ENCODE results near the gene ACAD9.
"Not testable (repeated sequence)": the region's sequence is repeated elsewhere in the genome, so short reads cannot be mapped to it uniquely, and the experiment has no call there.

Gene ACAD9

DNA sequence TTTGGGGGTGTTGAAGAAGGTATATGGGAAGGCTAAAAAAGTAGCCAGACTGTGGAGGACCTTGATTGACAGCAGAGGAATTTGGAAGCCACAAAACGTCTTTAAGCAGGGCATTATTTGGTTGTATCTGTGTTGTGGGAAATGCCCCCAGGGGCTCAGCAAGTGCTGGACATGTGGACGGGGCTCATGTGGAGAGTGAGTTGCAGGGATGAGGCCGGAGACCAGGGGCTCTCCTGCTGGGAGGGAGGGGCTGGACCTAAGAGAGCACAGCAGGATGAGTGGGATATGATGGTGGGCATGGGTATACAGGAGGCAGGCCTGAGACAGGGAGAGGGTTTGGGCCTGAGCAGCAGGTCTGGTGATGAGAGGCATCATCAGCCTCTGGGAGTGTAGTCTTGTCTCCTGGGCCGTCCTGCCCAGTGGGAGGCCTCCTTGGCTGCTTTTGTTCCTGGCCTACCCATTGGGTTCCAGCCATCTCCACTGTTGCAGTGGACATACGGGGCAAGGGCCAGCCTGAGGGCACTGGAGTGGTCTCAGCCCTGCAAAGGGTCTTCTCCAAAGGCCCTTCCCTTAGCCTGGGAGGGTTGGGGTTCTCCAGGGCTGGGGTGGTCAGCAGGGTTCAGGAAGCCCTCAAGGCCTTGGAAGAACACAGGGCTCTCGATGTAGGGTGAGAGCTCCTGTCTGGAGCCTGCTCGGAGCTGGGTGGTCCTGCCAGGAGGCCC lies 27.5 kb downstream of the ACAD9 start:
- Histone ChIP-seq H3K36me3 (ENCODE audit: insufficient read depth, low read length) (peaks cover 88% of the 10 kb centered on the region), H3K9me3 (replicated peaks; ENCODE audit: low read length) (no peaks in the 10 kb centered on the region), H3K27me3 (ENCODE audit: control insufficient read depth, insufficient read depth, low read length) (no peaks in the 10 kb centered on the region), H3K4me1 (ENCODE audit: control insufficient read depth, insufficient read depth, low read length) (no peaks in the 10 kb centered on the region), H3K4me2 (ENCODE audit: low read length) (no peak overlapping the region), H3K4me3 (ENCODE audit: low read length) (no peak overlapping the region), H3K9ac (ENCODE audit: low read depth, low read length) (no peak overlapping the region)

DNA sequence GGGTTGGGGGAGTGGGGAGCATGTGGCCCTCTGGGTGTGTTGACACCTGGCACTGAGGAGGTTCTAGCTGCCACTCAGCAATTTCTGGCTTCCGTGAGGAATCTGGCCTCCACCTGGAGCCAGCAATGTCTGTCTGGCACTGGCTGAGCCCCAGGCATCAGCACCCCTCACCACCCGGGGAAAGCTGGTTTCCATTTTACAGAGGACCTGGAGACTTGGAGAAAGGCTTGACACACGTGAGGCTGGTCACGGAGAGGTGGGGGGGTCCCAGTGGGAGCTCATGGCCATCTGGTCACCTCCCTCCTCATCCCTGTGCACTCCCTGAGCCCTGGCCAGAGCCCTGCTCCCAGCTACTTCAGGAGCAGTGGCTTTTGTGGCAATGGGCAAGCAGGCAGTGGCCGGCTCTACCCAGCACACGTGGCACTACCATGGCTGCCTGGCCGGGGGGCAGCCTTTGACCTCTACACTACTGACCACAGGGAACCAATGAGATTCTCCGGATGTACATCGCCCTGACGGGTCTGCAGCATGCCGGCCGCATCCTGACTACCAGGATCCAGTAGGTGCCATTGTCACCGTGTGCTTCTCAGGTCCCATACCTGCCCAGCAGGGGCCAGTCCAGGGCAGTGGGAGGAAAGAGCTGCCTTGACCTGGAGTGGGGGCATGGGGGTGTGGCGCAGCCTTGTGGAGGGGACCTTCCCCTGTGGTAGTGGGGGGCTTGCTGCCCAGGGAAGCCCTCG lies 28.5 kb downstream of the ACAD9 start:
- no peaks in the 10 kb centered on the region for H3K27me3 ChIP-seq (ENCODE audit: control insufficient read depth, insufficient read depth, low read length)
- H3K4me2 ChIP-seq (ENCODE audit: low read length), result no peak overlapping the region
- no peaks in the 10 kb centered on the region for H3K9me3 ChIP-seq (replicated peaks; ENCODE audit: low read length)
- H3K4me1 ChIP-seq (ENCODE audit: control insufficient read depth, insufficient read depth, low read length), result no peaks in the 10 kb centered on the region
- peaks cover 88% of the 10 kb centered on the region for H3K36me3 ChIP-seq (ENCODE audit: insufficient read depth, low read length)
- no peak overlapping the region for H3K4me3 ChIP-seq (ENCODE audit: low read length)
- no peak overlapping the region for H3K9ac ChIP-seq (ENCODE audit: low read depth, low read length)

DNA sequence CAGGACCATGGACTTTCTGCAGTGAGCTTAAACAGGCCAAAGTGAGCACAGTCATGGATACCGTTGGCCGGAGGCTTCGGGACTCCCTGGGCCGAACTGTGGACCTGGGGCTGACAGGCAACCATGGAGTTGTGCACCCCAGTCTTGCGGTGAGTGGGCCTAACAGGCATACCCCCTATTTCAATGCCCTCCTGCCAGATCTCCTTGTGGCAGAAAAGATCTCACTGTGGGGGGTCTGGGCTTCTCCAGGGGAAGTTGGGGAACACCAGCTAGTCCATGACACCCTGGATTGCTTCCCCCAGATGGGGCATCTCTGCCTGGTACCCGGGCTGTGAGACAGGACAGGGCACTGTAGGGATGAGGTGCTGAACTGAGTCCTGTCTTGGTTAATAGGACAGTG lies 29.5 kb downstream of the ACAD9 start:
- Histone ChIP-seq H3K9me3 (replicated peaks; ENCODE audit: low read length) (no peaks in the 10 kb centered on the region), H3K36me3 (ENCODE audit: insufficient read depth, low read length) (peaks cover 89% of the 10 kb centered on the region), H3K27me3 (ENCODE audit: control insufficient read depth, insufficient read depth, low read length) (no peaks in the 10 kb centered on the region), H3K4me3 (ENCODE audit: low read length) (no peak overlapping the region), H3K4me2 (ENCODE audit: low read length) (no peak overlapping the region), H3K4me1 (ENCODE audit: control insufficient read depth, insufficient read depth, low read length) (no peaks in the 10 kb centered on the region), H3K9ac (ENCODE audit: low read depth, low read length) (no peak overlapping the region)

DNA sequence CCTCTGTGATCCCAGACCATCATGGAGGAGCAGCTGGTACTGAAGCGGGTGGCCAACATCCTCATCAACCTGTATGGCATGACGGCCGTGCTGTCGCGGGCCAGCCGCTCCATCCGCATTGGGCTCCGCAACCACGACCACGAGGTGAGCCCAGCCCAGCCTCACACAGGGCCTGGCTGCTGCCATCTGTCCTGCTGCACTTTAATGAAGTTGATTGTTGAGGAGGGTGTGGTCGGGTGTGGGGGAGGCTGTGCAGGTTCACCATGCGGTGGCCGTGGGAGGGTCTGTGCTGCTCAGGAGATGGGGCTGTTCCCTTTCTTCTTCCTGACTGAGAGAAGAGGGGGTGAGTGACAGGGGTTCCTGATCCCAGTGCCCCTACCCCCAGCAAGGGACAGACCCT lies 30.6 kb downstream of the ACAD9 start:
- Histone ChIP-seq H3K9ac (ENCODE audit: low read depth, low read length) (no peak overlapping the region), H3K4me3 (ENCODE audit: low read length) (no peak overlapping the region), H3K27me3 (ENCODE audit: control insufficient read depth, insufficient read depth, low read length) (no peaks in the 10 kb centered on the region), H3K9me3 (replicated peaks; ENCODE audit: low read length) (no peaks in the 10 kb centered on the region), H3K4me1 (ENCODE audit: control insufficient read depth, insufficient read depth, low read length) (no peaks in the 10 kb centered on the region), H3K36me3 (ENCODE audit: insufficient read depth, low read length) (peaks cover 91% of the 10 kb centered on the region), H3K4me2 (ENCODE audit: low read length) (no peak overlapping the region)

DNA sequence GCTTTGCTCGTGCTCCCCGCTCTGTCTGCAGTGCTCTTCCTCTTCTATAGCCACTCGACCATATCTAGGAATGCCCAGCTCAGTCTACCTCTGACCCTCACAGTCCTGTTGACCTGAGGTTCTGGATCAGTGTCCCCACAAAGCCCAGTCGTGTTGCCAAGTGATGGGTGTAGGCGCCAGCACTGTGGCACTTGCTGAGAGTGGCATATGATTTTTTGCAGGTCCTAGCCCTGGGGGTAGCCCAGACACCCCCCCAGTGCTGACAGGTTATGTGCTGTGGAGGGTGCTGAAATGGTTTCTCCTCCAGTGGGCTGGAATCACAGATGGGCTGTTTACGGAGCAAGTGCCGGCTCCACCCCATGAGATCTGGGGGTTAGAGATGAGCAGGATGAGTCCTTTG lies 32.5 kb downstream of the ACAD9 start:
- Histone ChIP-seq H3K4me3 (ENCODE audit: low read length) (no peak overlapping the region), H3K4me2 (ENCODE audit: low read length) (no peak overlapping the region), H3K36me3 (ENCODE audit: insufficient read depth, low read length) (peaks cover 90% of the 10 kb centered on the region), H3K9ac (ENCODE audit: low read depth, low read length) (no peak overlapping the region), H3K27me3 (ENCODE audit: control insufficient read depth, insufficient read depth, low read length) (no peaks in the 10 kb centered on the region), H3K4me1 (ENCODE audit: control insufficient read depth, insufficient read depth, low read length) (no peaks in the 10 kb centered on the region), H3K9me3 (replicated peaks; ENCODE audit: low read length) (no peaks in the 10 kb centered on the region)

DNA sequence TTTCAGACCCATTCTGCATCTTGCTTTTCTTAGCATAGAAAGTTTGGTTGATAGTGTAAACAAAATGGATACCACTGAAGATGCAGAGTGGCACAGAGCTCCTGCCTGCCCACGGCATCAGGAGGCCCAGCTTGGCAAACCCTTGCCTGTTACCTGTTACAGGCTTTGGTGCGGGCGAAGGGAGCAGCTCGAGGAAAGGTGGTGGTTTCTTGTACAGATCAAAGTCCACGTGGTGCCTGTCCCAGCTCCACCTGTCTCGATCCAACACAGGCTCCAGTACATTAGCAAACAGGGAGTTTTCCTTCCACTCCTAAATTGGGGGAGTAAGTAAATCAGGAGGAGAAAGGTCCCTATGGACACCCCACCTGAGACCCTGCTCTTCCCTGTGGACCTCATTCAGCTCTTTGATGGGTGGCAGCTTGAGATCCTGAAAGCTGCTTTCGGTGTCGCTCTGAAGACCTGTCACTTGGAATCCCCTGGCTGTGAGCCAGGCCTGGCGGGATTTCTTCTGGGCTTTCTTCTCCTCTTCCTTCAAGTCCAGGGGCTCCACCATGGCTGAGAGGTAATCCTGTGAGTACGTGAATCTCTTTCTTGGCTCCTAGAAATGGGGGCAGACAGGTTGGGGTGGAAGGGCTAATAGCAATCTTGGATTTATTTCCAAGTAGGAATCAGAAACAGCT lies 35.7 kb downstream of the ACAD9 start:
- H3K27me3 ChIP-seq (ENCODE audit: control insufficient read depth, insufficient read depth, low read length), result no peaks in the 10 kb centered on the region
- no peak overlapping the region for H3K9ac ChIP-seq (ENCODE audit: low read depth, low read length)
- peaks cover 68% of the 10 kb centered on the region for H3K36me3 ChIP-seq (ENCODE audit: insufficient read depth, low read length)
- no peaks in the 10 kb centered on the region for H3K4me1 ChIP-seq (ENCODE audit: control insufficient read depth, insufficient read depth, low read length)
- no peaks in the 10 kb centered on the region for H3K9me3 ChIP-seq (replicated peaks; ENCODE audit: low read length)
- no peak overlapping the region for H3K4me3 ChIP-seq (ENCODE audit: low read length)
- H3K4me2 ChIP-seq (ENCODE audit: low read length), result no peak overlapping the region

DNA sequence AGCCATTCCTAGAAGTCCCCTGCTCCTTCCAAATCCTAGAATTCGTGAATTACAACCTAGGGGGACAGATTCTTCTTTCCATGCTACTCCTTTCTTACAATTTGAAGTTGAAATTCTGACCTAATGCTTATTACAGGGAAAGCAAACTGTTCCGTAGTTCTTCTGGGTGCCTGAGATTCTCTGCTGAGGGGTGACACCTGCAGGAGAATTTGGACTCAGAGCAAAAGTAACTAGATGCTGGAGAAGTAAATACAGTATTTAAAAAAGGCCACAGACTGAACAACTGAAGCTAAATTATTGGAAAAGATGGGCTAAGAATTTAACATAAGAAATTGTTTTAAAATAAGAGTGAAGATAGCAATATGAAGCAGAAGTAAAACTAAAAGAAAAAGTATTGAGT lies 37.9 kb downstream of the ACAD9 start:
- Histone ChIP-seq H3K4me2 (ENCODE audit: low read length) (no peak overlapping the region), H3K4me1 (ENCODE audit: control insufficient read depth, insufficient read depth, low read length) (no peaks in the 10 kb centered on the region), H3K36me3 (ENCODE audit: insufficient read depth, low read length) (peaks cover 54% of the 10 kb centered on the region), H3K9me3 (replicated peaks; ENCODE audit: low read length) (peaks cover 4% of the 10 kb centered on the region), H3K4me3 (ENCODE audit: low read length) (no peak overlapping the region), H3K27me3 (ENCODE audit: control insufficient read depth, insufficient read depth, low read length) (no peaks in the 10 kb centered on the region), H3K9ac (ENCODE audit: low read depth, low read length) (no peak overlapping the region)

DNA sequence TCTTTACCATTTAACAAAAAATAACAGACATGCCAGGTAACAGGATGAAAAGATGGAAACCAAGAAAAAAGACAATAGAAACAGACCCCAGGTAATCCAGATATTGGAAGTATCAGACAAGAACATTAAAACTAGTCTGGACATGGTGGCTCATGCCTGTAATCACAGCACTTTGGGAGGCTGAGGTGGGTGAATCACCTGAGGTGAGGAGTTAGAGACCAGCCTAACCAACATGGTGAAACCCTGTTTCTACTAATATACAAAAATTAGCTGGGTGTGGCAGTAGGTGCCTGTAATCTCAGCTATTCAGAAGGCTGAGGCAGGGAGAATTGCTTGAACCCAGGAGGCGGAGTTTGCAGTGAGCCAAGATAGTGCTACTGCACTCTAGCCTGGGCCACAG lies 40.6 kb downstream of the ACAD9 start:
- Histone ChIP-seq H3K36me3 (ENCODE audit: insufficient read depth, low read length) (peaks cover 28% of the 10 kb centered on the region), H3K4me1 (ENCODE audit: control insufficient read depth, insufficient read depth, low read length) (no peaks in the 10 kb centered on the region), H3K9me3 (replicated peaks; ENCODE audit: low read length) (peaks cover 8% of the 10 kb centered on the region)

DNA sequence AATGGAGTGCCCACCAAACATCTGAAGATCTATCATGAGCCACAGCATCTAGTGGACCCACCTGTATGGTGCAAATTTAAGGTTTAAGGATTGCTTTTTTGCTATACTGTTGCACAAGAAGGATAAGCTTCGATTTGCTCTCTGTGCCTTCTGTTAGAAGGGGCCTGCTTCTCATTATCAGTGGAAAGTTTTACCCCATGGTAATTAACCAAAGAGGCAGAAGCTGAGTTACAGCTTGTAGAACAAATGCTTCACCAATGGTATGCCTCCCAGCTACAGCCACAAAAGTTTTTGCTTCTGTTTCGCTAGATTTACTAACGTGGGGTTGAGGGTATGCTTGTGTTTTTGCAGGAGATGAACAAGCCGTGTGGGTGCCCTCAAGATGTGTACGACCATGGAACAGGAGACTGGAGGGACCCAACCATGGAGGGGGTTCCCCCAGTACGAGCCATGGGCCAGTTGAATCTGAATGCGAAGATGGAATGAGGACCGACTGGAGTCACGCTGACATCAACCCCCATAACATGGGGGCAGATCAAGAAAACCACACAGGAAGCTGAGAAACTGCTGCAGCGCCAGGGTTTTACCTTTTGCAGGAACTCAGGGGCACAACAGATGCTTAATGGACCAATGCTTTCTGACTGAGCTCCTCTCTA lies 43.5 kb downstream of the ACAD9 start:
- Histone ChIP-seq H3K9me3 (replicated peaks; ENCODE audit: low read length) (peaks cover 14% of the 10 kb centered on the region), H3K4me2 (ENCODE audit: low read length) (no peak overlapping the region), H3K9ac (ENCODE audit: low read depth, low read length) (no peak overlapping the region), H3K4me1 (ENCODE audit: control insufficient read depth, insufficient read depth, low read length) (no peaks in the 10 kb centered on the region), H3K4me3 (ENCODE audit: low read length) (no peak overlapping the region), H3K27me3 (ENCODE audit: control insufficient read depth, insufficient read depth, low read length) (no peaks in the 10 kb centered on the region), H3K36me3 (ENCODE audit: insufficient read depth, low read length) (peaks cover 6% of the 10 kb centered on the region)

More for the DNA sequence above, 40.6 kb downstream of the ACAD9 start:
- Histone ChIP-seq H3K9ac (ENCODE audit: low read depth, low read length) (no peak overlapping the region), H3K4me2 (ENCODE audit: low read length) (no peak overlapping the region), H3K4me3 (ENCODE audit: low read length) (no peak overlapping the region), H3K27me3 (ENCODE audit: control insufficient read depth, insufficient read depth, low read length) (no peaks in the 10 kb centered on the region)

DNA sequence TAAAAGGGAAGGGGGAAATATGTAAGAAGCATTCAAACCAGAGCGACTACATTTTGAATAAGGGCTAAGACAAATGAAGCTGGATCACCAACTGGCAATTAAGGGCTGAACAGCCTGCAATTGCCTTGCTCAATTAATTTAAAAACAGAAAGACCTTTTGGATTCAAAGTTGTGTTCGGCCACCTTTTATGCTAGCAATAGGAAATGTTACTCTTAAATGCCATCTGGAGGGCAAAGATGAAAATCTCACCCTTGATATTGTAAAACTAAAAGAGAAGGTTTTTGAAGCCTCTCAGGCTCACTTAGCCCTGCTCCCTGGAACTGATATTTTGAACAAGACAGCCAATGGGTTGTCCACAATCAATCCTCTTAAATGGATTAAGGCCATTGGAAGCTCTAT lies 44.2 kb downstream of the ACAD9 start:
- Histone ChIP-seq H3K36me3 (ENCODE audit: insufficient read depth, low read length) (peaks cover 6% of the 10 kb centered on the region), H3K4me1 (ENCODE audit: control insufficient read depth, insufficient read depth, low read length) (no peaks in the 10 kb centered on the region), H3K9me3 (replicated peaks; ENCODE audit: low read length) (peaks cover 14% of the 10 kb centered on the region), H3K4me2 (ENCODE audit: low read length) (no peak overlapping the region), H3K9ac (ENCODE audit: low read depth, low read length) (no peak overlapping the region), H3K4me3 (ENCODE audit: low read length) (no peak overlapping the region), H3K27me3 (ENCODE audit: control insufficient read depth, insufficient read depth, low read length) (no peaks in the 10 kb centered on the region)

DNA sequence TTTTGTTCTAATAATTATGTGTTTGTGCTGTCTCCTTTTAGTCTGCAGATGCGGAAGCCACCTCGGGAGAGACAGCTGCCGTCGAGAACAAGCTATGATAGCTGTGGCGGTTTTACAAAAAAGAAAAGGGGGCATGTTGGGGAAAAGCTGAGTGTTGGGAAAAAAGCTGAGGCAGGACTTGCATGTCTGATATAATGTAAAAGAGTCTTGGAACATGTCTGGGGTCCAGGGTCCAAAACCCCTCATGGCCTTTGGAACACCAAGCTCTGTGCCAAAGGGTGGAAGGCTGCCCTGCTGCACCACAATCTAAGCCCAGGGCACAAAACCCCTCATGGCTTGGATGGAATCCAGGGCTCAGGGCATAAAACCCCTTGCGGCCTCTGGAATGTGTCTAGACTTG lies 44.6 kb downstream of the ACAD9 start:
- not testable (repeated sequence) for H3K36me3 ChIP-seq (ENCODE audit: insufficient read depth, low read length)

More for the DNA sequence above, 44.6 kb downstream of the ACAD9 start:
- peaks cover 14% of the 10 kb centered on the region for H3K9me3 ChIP-seq (replicated peaks; ENCODE audit: low read length)
- not testable (repeated sequence) for H3K27me3 ChIP-seq (ENCODE audit: control insufficient read depth, insufficient read depth, low read length); H3K4me2 ChIP-seq (ENCODE audit: low read length); H3K4me3 ChIP-seq (ENCODE audit: low read length); H3K9ac ChIP-seq (ENCODE audit: low read depth, low read length); H3K4me1 ChIP-seq (ENCODE audit: control insufficient read depth, insufficient read depth, low read length)

Measured in skeletal muscle satellite cell (primary cell).